Measurements from ENCODE around the gene PTEN.

Gene PTEN

GRCh38 chr10:88012641-88013040, 149.2 kb downstream of the PTEN start:
- no peaks in the 10 kb centered on the region for H3F3A ChIP-seq (ENCODE audit: insufficient read depth, low read length)
- H3K36me3 ChIP-seq (replicated peaks; ENCODE audit: insufficient read depth, low read length) = no peaks in the 10 kb centered on the region
- no peak overlapping the region for H2AFZ ChIP-seq (ENCODE audit: low read length)
- TF ChIP-seq EZH2 (optimal IDR thresholded peaks at IDR 0.05; ENCODE audit: low read depth, low read length) (no peak), EZH2phosphoT487 (IDR thresholded peaks at IDR 0.05; ENCODE audit: low read length) (no peak), CTCF (IDR thresholded peaks at IDR 0.05; ENCODE audit: low read length) (no peak)
- no peaks in the 10 kb centered on the region for H3K79me2 ChIP-seq (ENCODE audit: low read length)
- H3K9me3 ChIP-seq (replicated peaks; ENCODE audit: insufficient read depth, low read length) = no peaks in the 10 kb centered on the region
- H3K4me2 ChIP-seq (ENCODE audit: low read depth, low read length) = no peak overlapping the region
- no peaks in the 10 kb centered on the region for H4K20me1 ChIP-seq (ENCODE audit: insufficient read depth, low read length)
- H3K27me3 ChIP-seq (replicated peaks; ENCODE audit: insufficient read depth, low read length) = no peaks in the 10 kb centered on the region
- H3K9me2 ChIP-seq (replicated peaks; ENCODE audit: insufficient read depth, low read length) = no peaks in the 10 kb centered on the region
- no peak overlapping the region for H3K9ac ChIP-seq (ENCODE audit: low read length)
- H3K4me1 ChIP-seq (ENCODE audit: low read length) = no peaks in the 10 kb centered on the region
- H3K27ac ChIP-seq (ENCODE audit: low read length) = no peak overlapping the region
- no peak for DNase-seq
- H3K4me3 ChIP-seq (ENCODE audit: low read length) = no peak overlapping the region

- Histone ChIP-seq H3K9me3 (replicated peaks; ENCODE audit: insufficient read depth, low read length) (no peaks in the 10 kb centered on the region), H3K4me2 (ENCODE audit: low read depth, low read length) (no peak overlapping the region), H3K9me2 (replicated peaks; ENCODE audit: insufficient read depth, low read length) (no peaks in the 10 kb centered on the region), H3K4me1 (ENCODE audit: low read length) (no peaks in the 10 kb centered on the region), H3K4me3 (ENCODE audit: low read length) (no peak overlapping the region), H3K79me2 (ENCODE audit: low read length) (no peaks in the 10 kb centered on the region), H2AFZ (ENCODE audit: low read length) (no peak overlapping the region), H3K27me3 (replicated peaks; ENCODE audit: insufficient read depth, low read length) (no peaks in the 10 kb centered on the region), H3K27ac (ENCODE audit: low read length) (no peak overlapping the region), H3K9ac (ENCODE audit: low read length) (no peak overlapping the region), H3K36me3 (replicated peaks; ENCODE audit: insufficient read depth, low read length) (no peaks in the 10 kb centered on the region), H4K20me1 (ENCODE audit: insufficient read depth, low read length) (no peaks in the 10 kb centered on the region), H3F3A (ENCODE audit: insufficient read depth, low read length) (no peaks in the 10 kb centered on the region)
- no peak for DNase-seq
- TF ChIP-seq EZH2phosphoT487 (IDR thresholded peaks at IDR 0.05; ENCODE audit: low read length) = no peak
- TF ChIP-seq EZH2 (optimal IDR thresholded peaks at IDR 0.05; ENCODE audit: low read depth, low read length) = no peak
- TF ChIP-seq CTCF (IDR thresholded peaks at IDR 0.05; ENCODE audit: low read length) = no peak
Measured at GRCh38 chr10:88017781-88018180, 154.4 kb downstream of the PTEN start.

- Histone ChIP-seq H3K9me2 (replicated peaks; ENCODE audit: insufficient read depth, low read length) (no peaks in the 10 kb centered on the region), H3K27ac (ENCODE audit: low read length) (no peak overlapping the region), H3K4me2 (ENCODE audit: low read depth, low read length) (no peak overlapping the region), H3K4me3 (ENCODE audit: low read length) (no peak overlapping the region), H3F3A (ENCODE audit: insufficient read depth, low read length) (no peaks in the 10 kb centered on the region), H3K4me1 (ENCODE audit: low read length) (no peaks in the 10 kb centered on the region), H4K20me1 (ENCODE audit: insufficient read depth, low read length) (no peaks in the 10 kb centered on the region), H3K9me3 (replicated peaks; ENCODE audit: insufficient read depth, low read length) (no peaks in the 10 kb centered on the region), H3K79me2 (ENCODE audit: low read length) (no peaks in the 10 kb centered on the region), H3K36me3 (replicated peaks; ENCODE audit: insufficient read depth, low read length) (no peaks in the 10 kb centered on the region), H3K9ac (ENCODE audit: low read length) (no peak overlapping the region), H2AFZ (ENCODE audit: low read length) (no peak overlapping the region), H3K27me3 (replicated peaks; ENCODE audit: insufficient read depth, low read length) (no peaks in the 10 kb centered on the region)
- TF ChIP-seq EZH2 (optimal IDR thresholded peaks at IDR 0.05; ENCODE audit: low read depth, low read length) = no peak
- no peak for TF ChIP-seq CTCF (IDR thresholded peaks at IDR 0.05; ENCODE audit: low read length)
- TF ChIP-seq EZH2phosphoT487 (IDR thresholded peaks at IDR 0.05; ENCODE audit: low read length) = no peak
- DNase-seq = no peak
Measured at GRCh38 chr10:88019753-88020152, 156.3 kb downstream of the PTEN start.
